Activated CD4-positive, CD25-positive, alpha-beta regulatory T cell treated with anti-CD3 and anti-CD28 coated beads, Interleukin-2, amount 50 U/mL, for 72 hours (primary cell): ENCODE data around the gene TOP3A.

Experiments
- DNase-seq: peaks from one replicate; pipeline ENCODE4 v3.0.0; 2021

TOP3A gene

GRCh38 chr17:18253947-18254821 lies 60.6 kb downstream of the TOP3A start:
- DNase-seq = no peak

- DNase-seq = no peak
Observed at GRCh38 chr17:18253187-18253884, 61.5 kb downstream of the TOP3A start.

GRCh38 chr17:18252160-18252559 lies 62.6 kb downstream of the TOP3A start:
- DNase-seq = no peak

GRCh38 chr17:18251204-18251603 lies 63.6 kb downstream of the TOP3A start:
- no peak for DNase-seq

GRCh38 chr17:18250708-18251107 lies 64.1 kb downstream of the TOP3A start:
- no peak for DNase-seq

GRCh38 chr17:18250259-18250658 lies 64.5 kb downstream of the TOP3A start:
- no peak for DNase-seq

GRCh38 chr17:18248811-18249210 lies 66.0 kb downstream of the TOP3A start:
- no peak for DNase-seq

GRCh38 chr17:18248300-18248731 lies 66.5 kb downstream of the TOP3A start:
- peak; percentile 48 for DNase-seq

GRCh38 chr17:18247613-18248001 lies 67.2 kb downstream of the TOP3A start:
- DNase-seq = no peak

GRCh38 chr17:18246880-18247612 lies 67.7 kb downstream of the TOP3A start:
- DNase-seq = no peak

- no peak for DNase-seq
Observed at GRCh38 chr17:18246109-18246725, 68.6 kb downstream of the TOP3A start.

GRCh38 chr17:18245038-18245776 lies 69.6 kb downstream of the TOP3A start:
- DNase-seq = no peak

GRCh38 chr17:18241229-18241871 lies 73.4 kb downstream of the TOP3A start:
- no peak for DNase-seq

GRCh38 chr17:18240449-18240848 lies 74.3 kb downstream of the TOP3A start:
- no peak for DNase-seq

GRCh38 chr17:18238299-18238698 lies 76.5 kb downstream of the TOP3A start:
- DNase-seq = no peak

GRCh38 chr17:18237461-18237860 lies 77.3 kb downstream of the TOP3A start:
- no peak for DNase-seq

GRCh38 chr17:18236494-18236893 lies 78.3 kb downstream of the TOP3A start:
- no peak for DNase-seq

GRCh38 chr17:18235743-18236256 lies 79.0 kb downstream of the TOP3A start:
- DNase-seq = no peak

GRCh38 chr17:18234853-18235380 lies 79.9 kb downstream of the TOP3A start:
- DNase-seq = no peak

- no peak for DNase-seq
Observed at GRCh38 chr17:18233803-18234518, 80.8 kb downstream of the TOP3A start.

GRCh38 chr17:18231164-18231563 lies 83.6 kb downstream of the TOP3A start:
- no peak for DNase-seq
